Activated T-helper 2 cell treated with anti-CD3 and anti-CD28 coated beads, Interferon-gamma antibody, Interleukin-2, Interleukin-4, amounts not matched to agents 10 μg/mL and 5 μg/mL and 100 μg/mL, durations not matched to agents 14 hours and 24 hours and 36 hours (primary cell): ENCODE measurements around the gene SCO1. TPM values are rescaled to one million over a fixed set of nuclear protein-coding genes. Genes with fewer than 3 reads are reported as not detected.

Experiments used
- DNase-seq: peaks from one replicate; pipeline ENCODE4 v3.0.0; 2021; ENCODE audit warnings: low spot score
- H3K27ac Mint-ChIP-seq: one replicate; pipeline ENCODE4 v1.8.0; 2021; ENCODE audit warnings: mixed read lengths
- H3K27me3 Mint-ChIP-seq: one replicate; pipeline ENCODE4 v1.8.0; 2021; ENCODE audit warnings: low read depth, mixed read lengths
- H3K36me3 Mint-ChIP-seq: one replicate; pipeline ENCODE4 v1.8.0; 2021; ENCODE audit warnings: low read depth, mixed read lengths
- H3K4me1 Mint-ChIP-seq: one replicate; pipeline ENCODE4 v1.8.0; 2021; ENCODE audit warnings: low read depth, mixed read lengths
- H3K4me3 Mint-ChIP-seq: one replicate; pipeline ENCODE4 v1.8.0; 2021; ENCODE audit warnings: low read depth, mild to moderate bottlenecking, moderate library complexity, mixed read lengths
- H3K9me3 Mint-ChIP-seq: one replicate; pipeline ENCODE4 v1.8.0; 2021; ENCODE audit warnings: mixed read lengths
- intact Hi-C: fragments of 100-400 bp; cut with micrococcal nuclease; formaldehyde crosslinking; loops from one replicate; pipeline ENCODE4 v1.15.1; 2023
- total RNA-seq: library from RNA; stranded (reverse); gene quantifications from 2 replicates; pipeline ENCODE4 v1.2.3, GENCODE V29; 2022

The SCO1 gene
- total RNA-seq, 1 donor from 2014 or later, result 35.4 TPM

DNA sequence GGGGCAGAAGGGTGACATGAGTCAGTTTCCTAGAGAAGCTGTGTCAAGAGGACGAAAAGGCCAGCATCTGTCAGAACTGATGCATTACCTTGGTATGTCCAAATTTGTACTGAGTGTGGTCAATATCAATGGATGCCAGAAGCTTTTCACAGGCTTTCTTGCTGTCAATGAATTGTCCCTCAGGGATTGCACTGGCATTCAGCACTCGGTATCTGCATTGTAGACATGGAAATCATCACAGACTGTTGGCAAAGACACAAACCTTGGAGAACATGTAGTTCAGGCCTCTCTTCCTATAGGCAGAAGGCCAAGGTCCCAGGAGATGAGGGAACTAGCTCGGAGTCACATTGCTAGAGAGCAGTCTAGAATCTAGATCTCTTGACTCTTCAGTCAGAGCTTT, 56.9 kb downstream of the SCO1 start:
- Mint-ChIP-seq H3K4me3 (no peak overlapping the region), H3K9me3 (no peaks in the 10 kb centered on the region), H3K36me3 (peaks cover 7% of the 10 kb centered on the region), H3K4me1 (no peaks in the 10 kb centered on the region), H3K27ac (no peak overlapping the region), H3K27me3 (no peaks in the 10 kb centered on the region)
- intact Hi-C loops, result loop anchor here (10.0 kb wide), 1 partner anchor 1344 kb away; no protein-coding TSS in a partner anchor
- no peak for DNase-seq

DNA sequence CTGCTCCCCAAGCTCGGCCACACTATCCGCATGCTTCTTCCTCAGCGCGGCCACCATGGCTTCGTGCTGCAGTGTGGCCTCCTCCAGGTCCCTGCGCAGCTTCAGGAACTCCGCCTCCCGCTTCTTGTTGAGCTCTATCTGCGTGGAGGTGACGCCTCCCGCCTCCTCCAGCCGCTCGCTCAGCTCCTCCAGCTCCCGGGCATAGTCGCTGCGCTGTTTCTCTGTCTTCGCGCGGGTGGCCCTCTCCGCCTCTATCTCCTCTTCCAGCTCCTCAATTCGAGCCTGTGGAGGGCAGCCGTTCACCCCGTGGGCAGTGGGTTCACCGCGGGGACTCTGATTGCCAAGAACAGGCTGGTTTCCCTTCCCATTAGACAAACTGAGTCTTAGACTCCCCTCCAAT, 59.2 kb downstream of the SCO1 start:
- Mint-ChIP-seq H3K27me3 (no peaks in the 10 kb centered on the region), H3K4me3 (no peak overlapping the region), H3K9me3 (no peaks in the 10 kb centered on the region), H3K36me3 (peaks cover 7% of the 10 kb centered on the region), H3K4me1 (peaks cover 2% of the 10 kb centered on the region), H3K27ac (no peak overlapping the region)
- intact Hi-C loops, result no loop called here
- no peak for DNase-seq

DNA sequence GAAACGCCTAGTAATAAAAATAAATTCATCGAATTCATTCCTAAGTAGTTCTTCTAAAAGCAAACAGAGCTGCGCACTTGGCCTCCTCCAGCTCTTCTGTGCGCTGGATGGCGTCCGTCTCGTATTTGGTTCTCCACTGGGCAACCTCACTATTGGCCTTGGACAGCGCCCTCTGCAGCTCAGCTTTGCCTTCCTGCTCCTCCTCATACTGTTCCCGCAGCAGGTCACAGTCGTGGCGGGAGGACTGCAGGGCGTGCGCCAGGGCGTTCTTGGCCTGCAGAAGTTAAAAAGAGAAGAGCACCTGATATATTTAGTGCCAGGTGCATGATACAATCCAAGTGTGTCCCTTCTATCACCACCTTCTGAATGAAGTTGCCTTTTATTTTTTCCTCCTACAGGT, 62.0 kb downstream of the SCO1 start:
- Mint-ChIP-seq H3K9me3 (no peaks in the 10 kb centered on the region), H3K27me3 (no peaks in the 10 kb centered on the region), H3K27ac (no peak overlapping the region), H3K4me3 (no peak overlapping the region), H3K36me3 (peaks cover 10% of the 10 kb centered on the region), H3K4me1 (peaks cover 2% of the 10 kb centered on the region)
- no peak for DNase-seq
- intact Hi-C loops, result no loop called here

DNA sequence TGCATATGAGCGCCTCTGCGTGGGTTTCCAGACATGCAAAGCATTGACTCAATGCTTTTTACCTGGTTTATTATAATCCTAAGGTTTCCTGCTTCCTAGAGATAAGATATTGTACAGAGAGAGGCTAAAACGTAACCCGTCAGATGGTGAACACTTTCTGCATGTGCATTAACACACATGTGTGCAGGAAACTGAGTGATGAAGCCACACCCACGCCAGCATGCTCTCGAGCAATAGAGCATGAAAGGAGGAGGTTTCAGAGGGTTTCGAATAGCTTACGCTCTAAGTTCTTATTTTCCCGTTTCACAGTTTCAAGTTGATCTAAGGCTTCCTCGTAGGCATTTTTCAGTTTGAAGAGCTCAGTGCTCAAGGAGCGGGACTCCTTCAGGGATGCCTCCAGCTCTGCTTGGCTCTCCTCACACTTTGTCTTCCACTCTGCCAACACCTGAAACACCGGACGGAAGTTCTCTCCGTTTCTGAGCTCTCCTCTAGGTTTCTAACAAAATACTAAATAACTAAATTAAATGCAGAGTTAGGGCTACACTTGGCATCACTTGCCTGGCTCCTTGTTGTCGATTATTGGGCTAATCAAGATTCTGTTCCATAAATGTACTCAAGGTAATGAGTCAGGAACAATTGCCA, 63.5 kb downstream of the SCO1 start:
- no peak for DNase-seq
- H3K9me3 Mint-ChIP-seq, result no peaks in the 10 kb centered on the region
- intact Hi-C loops, result no loop called here
- H3K4me1 Mint-ChIP-seq, result peaks cover 2% of the 10 kb centered on the region
- H3K36me3 Mint-ChIP-seq, result peaks cover 10% of the 10 kb centered on the region
- H3K4me3 Mint-ChIP-seq, result no peak overlapping the region
- H3K27ac Mint-ChIP-seq, result no peak overlapping the region
- H3K27me3 Mint-ChIP-seq, result no peaks in the 10 kb centered on the region

DNA sequence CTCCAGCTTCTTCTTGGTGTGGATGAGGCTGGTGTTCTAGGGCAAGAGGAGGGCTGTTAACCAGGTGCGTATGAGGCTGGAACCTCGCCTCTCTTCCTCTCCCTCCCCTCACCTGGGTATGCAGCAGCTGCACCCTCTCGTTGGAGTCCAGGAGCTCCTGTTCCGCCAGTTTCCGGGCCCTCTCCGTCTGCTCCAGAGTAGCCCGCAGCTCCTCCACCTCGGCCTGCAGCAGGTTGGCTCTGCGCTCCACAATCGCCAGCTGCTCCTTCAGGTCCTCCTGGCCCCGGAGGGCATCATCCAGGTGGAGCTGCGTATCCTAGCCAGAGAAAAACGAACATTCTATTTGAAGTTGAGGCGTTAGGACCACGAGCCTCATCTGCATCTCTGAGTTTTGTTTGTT, 65.6 kb downstream of the SCO1 start:
- Mint-ChIP-seq H3K27ac (no peak overlapping the region), H3K9me3 (no peaks in the 10 kb centered on the region), H3K27me3 (no peaks in the 10 kb centered on the region), H3K4me3 (no peak overlapping the region), H3K36me3 (peaks cover 5% of the 10 kb centered on the region), H3K4me1 (peaks cover 2% of the 10 kb centered on the region)
- intact Hi-C loops, result no loop called here
- DNase-seq, result no peak

DNA sequence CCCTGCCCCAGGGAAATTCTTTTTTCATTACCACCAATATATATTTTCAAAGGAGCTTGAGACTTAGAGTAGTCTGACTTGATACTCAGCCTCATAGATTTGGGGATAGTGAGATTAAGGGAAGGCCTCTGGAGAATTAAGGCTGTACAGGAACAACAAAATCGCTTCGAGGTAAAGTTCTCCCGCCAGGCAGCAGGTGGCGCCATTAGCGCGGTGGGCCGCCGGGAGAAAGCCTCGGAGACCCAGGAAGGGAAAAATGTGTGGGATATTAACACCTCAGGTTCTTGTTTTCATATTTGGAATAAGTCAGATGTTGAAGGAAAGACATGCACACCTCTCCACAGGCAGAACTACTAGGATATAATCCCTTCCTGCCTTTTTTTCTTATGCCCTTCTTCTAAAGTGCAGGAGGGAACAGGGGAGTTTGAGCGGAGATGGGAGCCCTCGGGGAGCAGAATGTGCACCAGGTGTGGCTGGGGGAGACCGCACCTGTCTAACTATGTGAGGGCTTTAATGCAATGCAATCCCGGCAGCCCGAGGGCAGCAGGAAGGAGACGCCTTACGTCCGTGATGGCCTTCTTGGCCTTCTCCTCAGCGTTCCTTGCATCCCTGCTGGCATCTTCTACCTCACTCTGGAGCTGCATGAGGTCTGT, 66.2 kb downstream of the SCO1 start:
- intact Hi-C loops, result no loop called here
- peaks cover 5% of the 10 kb centered on the region for H3K36me3 Mint-ChIP-seq
- DNase-seq, result no peak
- no peaks in the 10 kb centered on the region for H3K9me3 Mint-ChIP-seq
- no peak overlapping the region for H3K4me3 Mint-ChIP-seq
- no peaks in the 10 kb centered on the region for H3K27me3 Mint-ChIP-seq
- peaks cover 2% of the 10 kb centered on the region for H3K4me1 Mint-ChIP-seq
- no peak overlapping the region for H3K27ac Mint-ChIP-seq

DNA sequence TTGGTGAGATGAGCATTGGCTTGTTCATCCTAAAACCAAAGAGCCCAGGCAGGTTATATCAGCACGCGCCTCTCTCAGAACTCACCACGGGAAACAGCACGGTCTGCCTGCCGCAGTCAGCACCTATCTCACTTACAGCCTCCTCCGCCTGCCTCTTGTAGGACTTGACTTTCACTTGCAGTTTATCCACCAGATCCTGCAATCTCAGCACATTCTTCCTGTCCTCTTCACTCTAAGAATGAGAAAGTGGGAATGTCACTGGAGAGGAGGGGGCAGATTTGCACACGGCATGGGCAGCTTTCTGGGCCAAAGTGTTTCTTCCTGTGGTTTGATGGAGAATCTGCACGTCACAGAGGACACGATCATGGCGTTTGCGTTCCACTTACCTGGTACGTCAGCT, 67.6 kb downstream of the SCO1 start:
- peaks cover 2% of the 10 kb centered on the region for H3K4me1 Mint-ChIP-seq
- H3K27ac Mint-ChIP-seq, result no peak overlapping the region
- DNase-seq, result no peak
- H3K27me3 Mint-ChIP-seq, result no peaks in the 10 kb centered on the region
- H3K9me3 Mint-ChIP-seq, result no peaks in the 10 kb centered on the region
- peaks cover 3% of the 10 kb centered on the region for H3K36me3 Mint-ChIP-seq
- intact Hi-C loops, result no loop called here
- H3K4me3 Mint-ChIP-seq, result no peak overlapping the region

DNA sequence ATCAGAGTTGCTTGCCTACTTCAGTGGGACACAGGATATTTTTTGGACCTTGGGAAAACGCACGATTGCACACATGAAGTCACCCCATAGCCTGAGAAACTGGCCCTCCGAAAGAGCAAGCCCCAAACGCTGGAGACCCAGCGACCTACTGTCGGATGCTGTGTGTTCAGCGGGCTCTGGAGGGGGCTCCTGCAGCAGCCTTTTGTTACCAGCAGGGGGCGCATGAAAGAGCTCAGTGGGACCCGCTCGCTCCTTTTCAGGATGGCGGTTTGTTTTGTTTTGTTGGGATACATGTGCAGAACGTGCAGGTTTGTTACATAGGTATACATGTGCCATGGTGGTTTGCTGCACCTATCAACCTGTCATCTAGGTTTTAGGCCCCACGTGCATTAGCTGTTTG, 68.6 kb downstream of the SCO1 start:
- intact Hi-C loops, result no loop called here
- Mint-ChIP-seq H3K27me3 (no peaks in the 10 kb centered on the region), H3K4me1 (peaks cover 2% of the 10 kb centered on the region), H3K4me3 (no peak overlapping the region), H3K27ac (no peak overlapping the region), H3K36me3 (peaks cover 3% of the 10 kb centered on the region), H3K9me3 (no peaks in the 10 kb centered on the region)
- DNase-seq, result no peak

DNA sequence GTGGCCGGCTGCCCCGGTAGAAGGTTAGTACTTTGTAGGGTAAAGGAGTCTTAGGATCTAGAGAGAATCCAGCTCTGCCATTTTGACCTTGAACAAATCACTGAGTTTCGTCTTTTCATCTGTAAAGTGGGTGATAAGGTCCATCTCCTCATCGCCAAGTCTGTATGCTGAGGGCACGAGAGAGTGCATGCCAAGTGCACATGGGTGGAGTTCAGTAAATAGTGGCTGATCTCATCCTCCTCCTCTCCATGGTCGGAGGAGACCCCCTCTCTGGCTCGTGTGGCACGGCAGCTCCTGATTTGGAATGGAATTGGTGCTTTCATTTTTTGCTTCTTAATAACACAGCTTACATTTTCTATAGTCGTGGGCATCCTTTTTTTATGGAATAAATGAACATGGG, 70.9 kb downstream of the SCO1 start:
- intact Hi-C loops, result no loop called here
- H3K27ac Mint-ChIP-seq, result no peak overlapping the region
- no peaks in the 10 kb centered on the region for H3K36me3 Mint-ChIP-seq
- H3K4me1 Mint-ChIP-seq, result no peaks in the 10 kb centered on the region
- no peaks in the 10 kb centered on the region for H3K9me3 Mint-ChIP-seq
- no peaks in the 10 kb centered on the region for H3K27me3 Mint-ChIP-seq
- DNase-seq, result no peak
- H3K4me3 Mint-ChIP-seq, result no peak overlapping the region

DNA sequence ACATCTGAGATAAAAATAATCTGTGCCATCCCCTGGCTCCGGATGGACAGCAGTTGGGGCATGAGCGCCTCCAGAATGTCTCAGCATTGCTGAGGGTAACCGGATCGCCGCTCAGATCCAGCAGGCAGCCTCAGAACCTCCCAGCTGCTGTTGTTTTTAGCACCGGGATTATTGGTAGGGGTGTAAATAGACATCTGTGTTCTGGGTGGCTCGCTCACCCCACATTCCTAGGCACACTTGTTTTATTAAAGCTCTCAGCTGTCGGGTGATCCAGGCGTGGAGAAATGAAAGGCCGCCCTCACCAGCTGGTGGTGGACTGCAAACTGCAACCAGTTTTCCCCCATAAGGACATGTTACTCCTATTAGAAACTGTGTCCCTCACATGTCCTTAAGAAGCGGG, 72.4 kb downstream of the SCO1 start:
- H3K27ac Mint-ChIP-seq, result no peak overlapping the region
- H3K27me3 Mint-ChIP-seq, result no peaks in the 10 kb centered on the region
- no peak overlapping the region for H3K4me3 Mint-ChIP-seq
- H3K36me3 Mint-ChIP-seq, result no peaks in the 10 kb centered on the region
- H3K4me1 Mint-ChIP-seq, result no peaks in the 10 kb centered on the region
- no peak for DNase-seq
- H3K9me3 Mint-ChIP-seq, result no peaks in the 10 kb centered on the region
- intact Hi-C loops, result no loop called here

DNA sequence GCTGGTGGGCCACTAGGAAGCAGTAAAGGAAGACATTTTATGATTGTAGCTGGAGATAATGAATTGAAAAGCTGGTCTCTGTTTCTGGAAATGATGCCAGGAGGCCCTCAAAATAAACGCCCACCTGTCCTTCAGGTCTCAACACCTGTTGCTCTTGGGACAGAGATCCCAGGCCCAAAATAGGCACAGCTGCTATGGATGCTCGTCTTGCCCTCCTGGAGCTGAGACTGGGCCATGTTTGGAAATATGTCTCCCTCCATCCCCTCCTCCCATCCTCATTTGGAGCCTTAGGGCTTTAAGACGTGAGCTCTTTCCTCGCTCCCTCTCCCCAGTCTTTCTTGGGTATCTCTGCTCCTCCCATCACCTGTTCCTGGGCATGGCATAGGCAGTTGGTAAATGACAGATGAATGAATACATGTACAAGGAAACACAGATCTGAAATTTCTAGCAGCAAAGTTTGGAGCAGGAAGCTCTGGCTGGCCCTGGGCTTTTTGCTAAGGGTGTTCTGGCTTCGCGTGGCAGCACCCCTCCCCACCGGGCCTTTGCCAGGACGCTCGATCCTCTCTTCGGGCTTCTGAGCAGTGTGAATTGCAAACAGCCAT, 73.5 kb downstream of the SCO1 start:
- intact Hi-C loops, result no loop called here
- Mint-ChIP-seq H3K36me3 (no peaks in the 10 kb centered on the region), H3K9me3 (no peaks in the 10 kb centered on the region), H3K27ac (no peak overlapping the region), H3K4me3 (no peak overlapping the region), H3K4me1 (no peaks in the 10 kb centered on the region), H3K27me3 (no peaks in the 10 kb centered on the region)
- DNase-seq, result no peak

DNA sequence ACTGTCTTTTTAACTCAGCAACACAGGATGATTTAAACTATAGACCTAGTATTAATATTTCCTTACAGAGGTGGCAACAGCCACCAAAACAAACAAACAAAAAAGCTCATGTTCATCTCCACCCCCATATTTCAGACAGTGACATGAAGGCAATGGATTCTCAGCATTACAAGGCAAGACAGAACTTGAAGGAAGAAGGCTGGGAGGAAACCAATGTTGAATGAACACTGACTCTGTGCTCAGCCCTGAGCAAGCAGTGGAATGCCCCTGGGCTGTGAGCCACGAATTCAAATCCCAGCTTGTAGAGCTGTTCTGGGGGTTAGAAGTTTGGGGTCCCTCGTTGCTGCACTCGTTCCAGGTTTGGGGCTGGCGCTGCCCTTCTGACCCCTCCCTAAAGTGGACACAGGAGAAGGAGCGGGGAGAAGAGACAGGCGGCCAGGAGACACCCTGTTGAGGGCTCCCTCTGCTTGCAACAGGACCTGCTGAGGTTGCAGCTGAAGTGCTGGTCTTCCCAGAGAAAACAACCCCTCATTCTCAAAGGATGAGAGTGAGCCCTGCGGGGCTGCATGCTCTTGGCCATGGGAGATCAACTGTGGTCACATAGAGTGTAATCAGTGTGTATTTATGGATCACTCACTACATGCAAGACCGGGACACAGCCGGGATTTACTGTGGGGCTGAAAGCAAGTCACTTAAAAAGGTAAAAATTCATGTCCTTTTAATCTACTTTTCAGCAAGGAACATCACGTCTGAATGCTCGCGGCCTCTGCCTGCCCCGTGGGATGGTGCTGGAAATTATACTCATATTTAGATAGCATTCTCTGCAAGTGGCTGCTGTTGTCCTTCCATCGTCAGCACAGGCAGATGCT, 74.5 kb downstream of the SCO1 start:
- Mint-ChIP-seq H3K4me1 (no peaks in the 10 kb centered on the region), H3K36me3 (no peaks in the 10 kb centered on the region), H3K4me3 (no peak overlapping the region), H3K9me3 (no peaks in the 10 kb centered on the region), H3K27ac (no peak overlapping the region), H3K27me3 (no peaks in the 10 kb centered on the region)
- no peak for DNase-seq
- intact Hi-C loops, result no loop called here
